HG03139 (cell line): ENCODE measurements around the gene RPL32.

Source experiments
- ATAC-seq: cut with Tn5 transposase; IDR thresholded peaks from one replicate; pipeline ENCODE4 v1.9.1; 2021; ENCODE audit not compliant: unreplicated experiment

Gene RPL32

GRCh38 chr3:12833222-12834161 lies 7.9 kb downstream of the RPL32 start:
- no peak for ATAC-seq

GRCh38 chr3:12832350-12833221 lies 8.8 kb downstream of the RPL32 start:
- no peak for ATAC-seq

GRCh38 chr3:12831301-12831866 lies 10.0 kb downstream of the RPL32 start:
- ATAC-seq, result no peak

GRCh38 chr3:12830785-12831156 lies 10.6 kb downstream of the RPL32 start:
- no peak for ATAC-seq

- no peak for ATAC-seq
These were observed 11.2 kb downstream of the RPL32 start for GRCh38 chr3:12829886-12830784.

GRCh38 chr3:12829404-12829803 lies 12.0 kb downstream of the RPL32 start:
- no peak for ATAC-seq

GRCh38 chr3:12828751-12829150 lies 12.6 kb downstream of the RPL32 start:
- ATAC-seq, result no peak

GRCh38 chr3:12825156-12825555 lies 16.2 kb downstream of the RPL32 start:
- no peak for ATAC-seq

- no peak for ATAC-seq
These were observed 17.1 kb downstream of the RPL32 start for GRCh38 chr3:12824299-12824698.

GRCh38 chr3:12822725-12823373 lies 18.5 kb downstream of the RPL32 start:
- no peak for ATAC-seq

GRCh38 chr3:12818773-12819172 lies 22.6 kb downstream of the RPL32 start:
- ATAC-seq, result no peak

GRCh38 chr3:12818273-12818672 lies 23.1 kb downstream of the RPL32 start:
- ATAC-seq, result no peak

GRCh38 chr3:12817343-12817710 lies 24.0 kb downstream of the RPL32 start:
- no peak for ATAC-seq

- no peak for ATAC-seq
These were observed 24.6 kb downstream of the RPL32 start for GRCh38 chr3:12816521-12817342.

GRCh38 chr3:12815719-12816118 lies 25.6 kb downstream of the RPL32 start:
- no peak for ATAC-seq

GRCh38 chr3:12815078-12815477 lies 26.3 kb downstream of the RPL32 start:
- no peak for ATAC-seq

GRCh38 chr3:12813967-12814366 lies 27.4 kb downstream of the RPL32 start:
- no peak for ATAC-seq

GRCh38 chr3:12812812-12813211 lies 28.6 kb downstream of the RPL32 start:
- ATAC-seq, result no peak

- ATAC-seq, result no peak
These were observed 30.4 kb downstream of the RPL32 start for GRCh38 chr3:12810961-12811360.
